Lung (tissue), 12 donors: Measurements from ENCODE around the gene ING5. TPM values are rescaled to one million over a fixed set of nuclear protein-coding genes. Genes with fewer than 3 reads are reported as not detected.

ENCODE experiments used
- ATAC-seq: fragments of 200-7000 bp; cut with Tn5 transposase; one replicate; pipeline ENCODE4 v1.9.1; 2020; ENCODE audit warnings: moderate number of reproducible peaks; ENCODE audit not compliant: insufficient read depth, low FRiP score
- DNase-seq, 3 donors: peaks; one replicate each; pipeline ENCODE4 v3.0.0-alpha.2; 2013 to 2017
- H3K27ac ChIP-seq, 2 donors: one replicate each; pipeline ENCODE4 v1.5.1; 2013; ENCODE audit warnings: mild to moderate bottlenecking in 2 of 2, moderate library complexity in 2 of 2, control low read depth in 1 of 2, inconsistent platforms in 1 of 2, low read depth in 1 of 2, low read length in 1 of 2
- H3K27me3 ChIP-seq, 3 donors: one replicate each; pipeline ENCODE4 v1.5.1; 2013; ENCODE audit warnings: low read length in 2 of 3; ENCODE audit not compliant: control insufficient read depth in 3 of 3, insufficient read depth in 3 of 3
- H3K36me3 ChIP-seq, 4 donors: one replicate each; pipeline ENCODE4 v1.5.1; 2013; ENCODE audit warnings: low read length in 4 of 4, mild to moderate bottlenecking in 1 of 4, moderate library complexity in 1 of 4; ENCODE audit not compliant: control insufficient read depth in 4 of 4, insufficient read depth in 4 of 4
- H3K4me1 ChIP-seq, 5 donors: one replicate each; pipeline ENCODE4 v1.5.1; 2013; ENCODE audit warnings: low read length in 5 of 5, mild to moderate bottlenecking in 2 of 5, moderate library complexity in 1 of 5; ENCODE audit not compliant: control insufficient read depth in 5 of 5, insufficient read depth in 5 of 5
- H3K4me3 ChIP-seq: one replicate; pipeline ENCODE4 v1.5.1; 2013; ENCODE audit warnings: mild to moderate bottlenecking, control low read depth, moderate library complexity
- H3K9ac ChIP-seq, 2 donors: one replicate each; pipeline ENCODE4 v1.5.1; 2013; ENCODE audit warnings: low read length in 2 of 2, control low read depth in 1 of 2; ENCODE audit not compliant: insufficient read depth in 1 of 2
- H3K9me3 ChIP-seq, 4 donors: one replicate each; pipeline ENCODE4 v1.5.1; 2013; ENCODE audit warnings: low read length in 3 of 4, mild to moderate bottlenecking in 1 of 4, moderate library complexity in 1 of 4; ENCODE audit not compliant: control insufficient read depth in 4 of 4, insufficient read depth in 3 of 4
- WGBS, 2 donors: extraction: QIAGEN DNeasy Blood & Tissue Kit; methylation state at CpG; one replicate each; pipeline ENCODE4 v1.1.7; 2013; 5-methylcytosine and 5-hydroxymethylcytosine counted together
- polyA plus RNA-seq, 2 donors: library from polyadenylated mRNA; stranded (reverse); fragments of 200-250 nt; gene quantifications; one replicate each; pipeline ENCODE4 v1.2.1, GENCODE V29; 2013
- total RNA-seq, 2 donors: library from RNA; depleted of rRNA in 1 of 2; stranded (reverse); fragments of >200 nt in 1 of 2; gene quantifications; one replicate each; pipeline ENCODE4 v1.2.1, GENCODE V29; 2014 to 2021
- TF ChIP-seq, protein P1 (sequence below): IDR thresholded peaks from 2 replicates; pipeline ENCODE4 v1.5.1; 2012; ENCODE audit warnings: mild to moderate bottlenecking; ENCODE audit errors: control extremely low read depth, extremely low read depth
- donor health status: control.
- donor health status: control.
- donor health status: Bipolar disorder and iron deficiency.
- donor health status: healthy.
- donor health status: DM: yes; HTN: yes; CAD: no.

Gene ING5
- total and polyA plus RNA-seq, 4 donors = 19.2 to 46.8 (median 31.1) TPM

DNA sequence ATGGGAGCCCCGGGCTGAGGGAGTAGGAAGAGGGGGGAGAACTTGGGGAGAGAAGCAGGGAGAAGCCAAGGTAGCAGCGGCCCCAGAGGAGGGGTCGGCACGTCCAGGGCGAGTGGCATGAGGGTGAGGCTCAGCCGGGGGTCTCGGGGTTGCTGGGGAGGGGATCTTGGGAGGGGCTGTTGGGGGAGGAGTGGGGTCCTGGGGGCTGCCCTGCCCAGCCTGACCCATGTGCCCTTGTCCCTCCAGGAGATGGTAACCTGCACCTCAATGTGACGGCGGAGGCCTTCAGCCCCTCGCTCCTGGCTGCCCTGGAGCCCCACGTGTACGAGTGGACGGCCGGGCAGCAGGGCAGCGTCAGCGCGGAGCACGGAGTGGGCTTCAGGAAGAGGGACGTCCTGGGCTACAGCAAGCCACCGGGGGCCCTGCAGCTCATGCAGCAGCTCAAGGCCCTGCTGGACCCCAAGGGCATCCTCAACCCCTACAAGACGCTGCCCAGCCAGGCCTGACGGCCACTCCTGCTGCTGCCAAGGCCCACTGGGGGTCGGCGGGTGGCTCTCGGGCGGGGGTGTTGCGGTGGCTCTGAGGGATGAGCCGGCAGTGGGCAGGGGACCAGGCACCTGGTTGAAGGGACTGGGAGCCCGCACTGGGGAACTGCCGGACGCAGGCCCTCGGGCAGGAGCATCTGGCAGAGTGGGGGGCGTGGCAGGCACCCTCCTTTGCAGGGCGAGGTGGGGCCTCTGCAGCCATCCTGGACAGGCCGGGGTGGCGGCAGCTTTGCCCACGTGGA is 65.8 kb downstream of the ING5 start:
- H3K36me3 ChIP-seq = peaks cover 0 to 8% (median 0%) of the 10 kb centered on the region in 4 donors
- ATAC-seq (no peak), DNase-seq (no peak)
- H3K27ac ChIP-seq = no peak overlapping the region
- WGBS, 2 donors = 91 to 95% methylated on average over 32 to 37 of the region's 37 CpGs
- no peaks in the 10 kb centered on the region for H3K27me3 ChIP-seq
- no peak overlapping the region for H3K9ac ChIP-seq
- TF ChIP-seq, protein P1, sequence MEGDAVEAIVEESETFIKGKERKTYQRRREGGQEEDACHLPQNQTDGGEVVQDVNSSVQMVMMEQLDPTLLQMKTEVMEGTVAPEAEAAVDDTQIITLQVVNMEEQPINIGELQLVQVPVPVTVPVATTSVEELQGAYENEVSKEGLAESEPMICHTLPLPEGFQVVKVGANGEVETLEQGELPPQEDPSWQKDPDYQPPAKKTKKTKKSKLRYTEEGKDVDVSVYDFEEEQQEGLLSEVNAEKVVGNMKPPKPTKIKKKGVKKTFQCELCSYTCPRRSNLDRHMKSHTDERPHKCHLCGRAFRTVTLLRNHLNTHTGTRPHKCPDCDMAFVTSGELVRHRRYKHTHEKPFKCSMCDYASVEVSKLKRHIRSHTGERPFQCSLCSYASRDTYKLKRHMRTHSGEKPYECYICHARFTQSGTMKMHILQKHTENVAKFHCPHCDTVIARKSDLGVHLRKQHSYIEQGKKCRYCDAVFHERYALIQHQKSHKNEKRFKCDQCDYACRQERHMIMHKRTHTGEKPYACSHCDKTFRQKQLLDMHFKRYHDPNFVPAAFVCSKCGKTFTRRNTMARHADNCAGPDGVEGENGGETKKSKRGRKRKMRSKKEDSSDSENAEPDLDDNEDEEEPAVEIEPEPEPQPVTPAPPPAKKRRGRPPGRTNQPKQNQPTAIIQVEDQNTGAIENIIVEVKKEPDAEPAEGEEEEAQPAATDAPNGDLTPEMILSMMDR = no peak
- H3K4me3 ChIP-seq = no peak overlapping the region
- H3K9me3 ChIP-seq = peaks cover 0 to 2% (median 0%) of the 10 kb centered on the region in 4 donors
- H3K4me1 ChIP-seq = peaks cover 0 to 21% (median 3%) of the 10 kb centered on the region in 5 donors

DNA sequence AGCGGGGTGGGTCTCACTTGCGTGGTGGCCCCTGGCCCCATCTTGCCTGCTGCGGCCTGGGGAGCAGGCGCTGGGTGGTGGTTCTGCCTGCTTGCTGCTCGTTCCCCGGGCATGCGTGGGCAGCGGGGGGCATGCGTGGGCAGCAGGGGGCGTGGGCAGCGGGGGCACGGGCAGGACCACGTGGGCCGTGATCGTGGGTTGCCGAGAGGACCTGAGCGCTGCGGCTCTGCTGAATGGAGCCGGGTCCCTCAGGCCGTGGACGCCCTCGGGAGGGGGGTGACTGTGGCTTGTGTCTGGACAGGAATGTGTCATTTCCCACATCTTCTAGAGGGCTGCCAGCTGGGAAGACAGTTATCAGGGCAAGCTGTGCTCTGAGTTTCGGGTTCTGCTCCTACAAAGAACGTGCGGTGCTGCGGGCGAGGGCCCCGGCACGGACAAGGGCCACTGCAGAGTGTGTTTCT is 66.4 kb downstream of the ING5 start:
- H3K4me3 ChIP-seq = no peak overlapping the region
- ATAC-seq = no peak
- H3K9me3 ChIP-seq = peaks cover 0 to 2% (median 0%) of the 10 kb centered on the region in 4 donors
- peaks cover 0 to 15% (median 3%) of the 10 kb centered on the region in 5 donors for H3K4me1 ChIP-seq
- H3K36me3 ChIP-seq = peaks cover 0 to 8% (median 0%) of the 10 kb centered on the region in 4 donors
- DNase-seq = no peak
- TF ChIP-seq, protein P1 = no peak
- no peak overlapping the region for H3K27ac ChIP-seq
- no peaks in the 10 kb centered on the region for H3K27me3 ChIP-seq
- WGBS, 2 donors = 87 to 92% methylated on average over 27 to 29 of the region's 29 CpGs
- no peak overlapping the region for H3K9ac ChIP-seq

DNA sequence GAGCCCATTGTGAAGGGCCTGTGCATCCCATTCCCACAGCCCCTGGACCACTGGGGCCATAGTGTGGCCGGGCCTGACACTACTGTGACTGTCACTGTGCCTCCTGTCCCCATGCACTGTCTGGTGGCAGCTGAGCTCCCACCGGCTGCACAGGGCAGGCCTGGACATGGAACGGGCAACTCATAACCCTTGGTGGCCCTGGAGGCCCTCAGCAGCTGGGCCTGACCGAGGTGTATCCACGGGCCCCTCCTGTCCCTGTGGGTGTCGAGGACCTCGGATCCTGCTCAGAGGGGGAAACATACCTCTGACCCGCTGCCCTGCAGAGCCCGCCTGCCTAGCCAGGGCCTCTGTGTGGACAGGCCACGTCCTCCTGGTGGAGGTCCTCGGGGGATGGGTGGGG is 67.0 kb downstream of the ING5 start:
- 92 to 96% methylated on average over 10 to 11 of the region's 11 CpGs for whole genome bisulfite sequencing, 2 donors
- H3K4me1 ChIP-seq = peaks cover 0 to 18% (median 3%) of the 10 kb centered on the region in 5 donors
- ATAC-seq = no peak
- peaks cover 0 to 2% (median 0%) of the 10 kb centered on the region in 4 donors for H3K9me3 ChIP-seq
- H3K27ac ChIP-seq = no peak overlapping the region
- DNase-seq = no peak
- TF ChIP-seq, protein P1 = no peak
- peaks cover 0 to 8% (median 0%) of the 10 kb centered on the region in 4 donors for H3K36me3 ChIP-seq
- H3K4me3 ChIP-seq = no peak overlapping the region
- no peak overlapping the region for H3K9ac ChIP-seq
- H3K27me3 ChIP-seq = no peaks in the 10 kb centered on the region
